ENCODE results near the gene GARIN3.

GARIN3 gene

DNA sequence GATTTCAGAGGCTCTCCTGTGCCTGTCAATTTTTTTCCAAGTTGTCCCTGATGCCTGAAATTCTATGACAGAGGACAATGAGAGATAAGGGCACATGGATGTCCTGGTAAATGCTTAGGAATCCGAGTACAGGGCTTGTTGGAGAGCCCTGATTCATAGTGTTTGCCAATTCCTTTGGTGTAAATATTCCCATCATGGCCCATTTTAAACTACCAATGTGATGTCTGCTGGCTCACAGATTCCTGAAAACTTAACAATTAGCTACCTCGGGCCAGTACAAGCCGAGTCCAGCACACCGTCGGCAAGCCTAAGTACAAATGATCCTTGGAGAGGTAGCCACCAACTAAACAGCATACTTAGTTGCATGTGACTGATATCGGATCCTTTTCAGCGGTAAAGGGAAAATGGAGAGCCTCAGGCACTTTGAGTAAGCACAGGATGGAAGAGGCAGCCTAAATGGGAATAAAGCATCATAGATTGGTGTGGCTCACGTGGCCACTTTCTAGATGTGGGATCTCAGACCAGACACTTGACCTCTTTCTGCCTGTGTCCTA is 18.1 kb upstream of the GARIN3 start:
- no peak for DNase-seq

DNA sequence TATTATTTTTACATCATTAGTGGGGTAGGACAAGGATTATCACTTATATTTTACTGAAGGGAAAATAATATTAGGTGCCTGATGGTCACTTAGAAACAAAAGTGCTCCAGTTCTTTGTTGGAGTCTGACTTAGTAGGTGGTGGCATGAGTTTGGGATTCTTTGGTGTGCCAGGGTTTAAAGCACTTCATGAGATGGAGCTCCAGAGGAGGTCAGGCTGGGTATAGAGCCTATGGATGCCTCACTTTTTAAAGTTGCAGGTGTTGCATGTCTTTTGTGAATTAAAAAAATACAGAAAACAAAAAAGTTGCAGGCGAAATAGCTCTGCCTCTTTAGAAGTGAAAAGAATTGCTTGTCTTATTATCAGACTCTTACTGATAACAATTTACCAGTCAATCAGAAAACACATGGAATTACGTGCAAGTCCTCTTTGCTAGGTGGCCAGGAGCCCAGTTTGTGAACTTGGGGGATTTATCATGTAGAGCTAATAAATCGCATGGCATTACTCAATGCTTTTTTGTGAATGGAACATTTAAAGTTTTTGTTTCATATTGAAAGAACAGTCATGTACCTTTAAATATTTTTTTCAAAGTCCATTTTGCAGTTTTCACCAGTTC is 16.2 kb upstream of the GARIN3 start:
- no peak for DNase-seq

DNA sequence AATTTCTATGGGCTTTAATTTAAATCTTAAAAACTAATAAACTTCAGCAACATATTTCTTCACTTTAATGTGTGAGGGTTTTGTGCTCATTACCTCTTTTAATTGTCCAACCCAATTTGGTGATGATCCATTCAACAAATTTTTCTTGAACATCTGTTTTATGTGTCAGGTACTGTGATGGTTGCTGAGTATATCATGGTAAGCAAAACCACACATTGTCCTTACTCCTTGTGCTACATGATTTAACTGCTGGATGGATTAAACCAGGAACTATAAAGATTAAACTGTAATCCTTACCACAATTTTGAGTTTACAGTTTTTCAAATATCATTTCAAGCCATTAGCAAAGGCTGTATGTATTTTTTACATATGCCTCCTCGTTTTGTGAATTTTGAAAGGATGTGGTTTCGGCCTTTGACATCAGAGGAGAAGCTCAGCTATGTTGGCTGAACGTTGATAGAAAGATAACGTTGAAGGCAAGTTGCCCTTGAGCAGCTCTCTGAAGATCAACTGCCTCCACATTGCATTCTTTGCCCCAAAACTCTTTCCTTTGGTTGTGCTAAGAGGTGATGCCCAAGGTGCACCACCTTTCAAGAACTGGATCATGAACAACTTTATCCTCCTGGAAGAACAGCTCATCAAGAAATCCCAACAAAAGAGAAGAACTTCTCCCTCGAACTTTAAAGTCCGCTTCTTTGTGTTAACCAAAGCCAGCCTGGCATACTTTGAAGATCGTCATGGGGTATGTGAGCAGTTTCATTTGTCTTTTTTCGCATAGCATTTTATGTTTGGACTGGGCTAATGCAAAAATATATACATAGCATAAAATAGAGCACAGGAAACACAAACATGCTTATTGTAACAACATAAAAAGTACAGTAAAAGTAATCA is 14.6 kb upstream of the GARIN3 start, which contains the start of gene ITK:
Gene ITK, plus strand, starts transcription at position 467 of the 891 bp plus-strand sequence. Its CDS starts 138 bp downstream, at position 605.
- DNase-seq, result no peak

DNA sequence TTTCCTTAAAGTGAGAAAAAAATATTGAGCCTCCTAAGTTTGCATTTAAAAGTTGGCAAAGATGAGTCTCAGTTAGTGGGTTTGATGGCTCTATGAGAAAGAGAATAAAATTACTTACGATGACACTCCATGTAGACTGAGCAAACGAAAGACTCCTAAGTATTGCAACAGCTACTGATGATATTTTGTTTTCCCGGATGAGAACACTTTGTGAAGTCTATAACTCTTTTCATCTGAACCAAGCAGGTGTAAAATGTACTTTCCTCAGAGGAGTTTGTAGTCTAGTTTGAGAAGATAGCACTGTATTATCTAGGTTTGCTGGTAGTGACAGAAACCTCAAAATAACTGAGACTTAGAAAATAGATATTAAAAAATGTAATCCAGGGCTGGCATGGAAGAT is 12.9 kb upstream of the GARIN3 start:
- no peak for DNase-seq

DNA sequence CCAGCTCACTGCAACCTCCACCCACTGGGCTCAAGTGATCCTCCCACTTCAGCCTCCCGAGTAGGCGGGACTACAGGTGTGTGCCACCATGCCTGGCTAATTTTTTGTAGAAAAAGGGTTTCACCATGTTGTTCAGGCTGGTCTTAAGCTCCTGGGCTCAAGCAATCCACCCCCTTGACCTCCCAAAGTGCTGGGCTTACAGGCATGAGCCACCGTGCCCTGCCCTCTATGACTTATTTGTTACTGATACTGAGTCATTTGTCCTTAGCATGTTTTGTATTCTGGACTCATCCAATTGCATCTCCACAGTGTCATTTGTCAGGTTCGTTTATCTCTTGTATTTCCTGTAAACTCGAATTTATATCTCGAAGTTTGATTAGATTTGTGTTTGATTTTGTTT is 11.9 kb upstream of the GARIN3 start:
- no peak for DNase-seq

DNA sequence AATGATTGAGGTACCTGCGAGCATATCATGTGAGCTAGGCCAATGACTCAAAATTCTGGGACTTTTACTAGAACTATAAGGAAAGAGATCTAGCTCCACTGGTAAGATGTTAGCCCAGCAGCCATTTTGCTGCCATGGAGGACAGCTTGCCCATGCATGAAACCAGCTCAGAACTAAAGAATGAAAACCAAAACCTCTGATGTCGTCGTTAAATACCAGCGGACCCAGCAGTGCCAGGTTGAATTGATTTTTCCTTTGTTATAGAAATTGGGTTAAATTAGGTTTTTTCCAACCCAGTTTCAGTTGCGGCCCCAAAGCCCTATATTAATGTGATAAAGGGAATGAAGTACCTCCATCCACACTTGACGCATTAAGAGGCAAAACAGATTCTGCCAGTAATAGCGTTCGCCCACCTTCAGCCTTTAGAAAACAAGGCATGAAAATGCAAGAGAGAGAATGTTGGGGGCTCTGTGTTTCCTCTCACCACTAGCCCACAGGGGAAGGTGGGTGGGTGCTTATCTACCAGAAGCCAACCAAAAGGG is 9.1 kb upstream of the GARIN3 start:
- DNase-seq, result no peak

DNA sequence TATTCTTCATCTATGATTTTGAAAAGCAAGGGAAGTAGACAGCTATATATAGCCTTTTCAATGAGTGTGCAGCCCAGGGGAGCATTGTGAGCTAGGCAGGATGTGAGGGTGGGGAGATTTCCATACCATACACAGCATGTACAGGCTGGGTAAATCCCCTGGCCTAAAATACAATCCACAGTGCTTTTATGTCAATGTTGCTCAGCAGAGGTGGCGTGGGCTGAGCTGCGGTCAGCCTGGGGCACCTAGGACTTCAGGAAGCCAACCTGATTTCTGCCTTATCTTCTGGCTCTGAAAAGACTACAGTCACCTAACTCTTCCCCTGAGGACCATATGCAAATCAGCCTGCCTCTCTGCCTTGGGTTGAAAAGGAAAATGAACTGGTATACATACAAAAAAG is 6.3 kb upstream of the GARIN3 start:
- no peak for DNase-seq

DNA sequence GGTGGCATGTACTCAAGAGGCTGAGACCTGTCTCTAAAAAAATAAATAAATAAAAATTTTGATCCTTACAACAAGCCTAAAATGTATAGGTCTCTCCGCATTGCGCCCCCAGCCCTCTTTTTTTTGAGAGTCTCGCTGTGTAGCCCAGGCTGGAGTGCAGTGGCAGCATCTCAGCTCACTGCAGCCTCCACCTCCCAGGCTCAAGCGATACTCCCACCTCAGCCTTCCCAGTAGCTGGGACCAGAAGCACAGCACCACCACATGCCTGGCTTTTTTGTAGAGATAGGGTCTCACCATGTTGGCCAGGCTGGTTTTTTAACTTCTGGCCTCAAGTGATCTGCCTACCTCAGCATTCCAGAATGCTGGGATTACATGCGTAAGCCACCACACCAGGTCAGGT is 2.2 kb upstream of the GARIN3 start:
- no peak for DNase-seq

DNA sequence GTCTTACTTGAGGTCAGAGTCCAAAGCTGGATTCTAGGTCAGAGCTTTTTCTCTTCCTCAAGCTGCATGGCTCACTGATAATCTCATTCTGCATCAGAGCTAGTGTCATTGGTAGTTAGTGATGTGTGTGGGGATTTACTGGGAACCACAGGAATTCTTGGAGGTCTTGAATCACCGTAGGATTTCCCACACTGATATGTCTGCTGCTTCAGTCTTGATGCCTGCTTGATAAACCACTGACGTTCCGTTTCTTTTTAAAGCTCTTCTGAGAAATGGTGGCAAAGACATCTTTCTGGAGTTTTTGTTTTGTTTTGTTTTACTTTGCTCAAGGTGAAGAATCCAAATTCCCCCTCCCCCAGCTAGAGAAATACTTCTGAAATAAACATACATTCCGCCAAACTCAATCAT is 1.2 kb upstream of the GARIN3 start:
- peak; percentile 16 for DNase-seq

DNA sequence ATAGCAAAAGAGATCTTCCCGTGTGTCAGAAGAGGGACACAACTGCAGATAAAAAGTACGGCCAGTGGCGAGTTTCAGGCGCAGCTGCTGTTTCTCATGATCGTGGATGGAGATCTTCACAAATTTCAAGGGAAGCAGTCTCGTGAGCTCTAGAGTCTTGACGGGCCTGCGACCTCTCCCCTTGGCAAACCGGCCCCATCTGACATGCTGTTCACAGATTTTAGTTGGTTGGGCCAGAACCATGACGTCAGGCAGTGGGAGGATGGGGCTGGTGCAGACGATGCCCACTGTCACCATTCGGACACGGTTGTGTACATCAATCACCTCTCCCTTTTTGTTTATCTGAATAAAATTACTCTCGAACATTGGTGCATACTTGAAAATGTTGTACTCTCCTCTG is 396 bp downstream of the GARIN3 start:
- DNase-seq, result no peak

DNA sequence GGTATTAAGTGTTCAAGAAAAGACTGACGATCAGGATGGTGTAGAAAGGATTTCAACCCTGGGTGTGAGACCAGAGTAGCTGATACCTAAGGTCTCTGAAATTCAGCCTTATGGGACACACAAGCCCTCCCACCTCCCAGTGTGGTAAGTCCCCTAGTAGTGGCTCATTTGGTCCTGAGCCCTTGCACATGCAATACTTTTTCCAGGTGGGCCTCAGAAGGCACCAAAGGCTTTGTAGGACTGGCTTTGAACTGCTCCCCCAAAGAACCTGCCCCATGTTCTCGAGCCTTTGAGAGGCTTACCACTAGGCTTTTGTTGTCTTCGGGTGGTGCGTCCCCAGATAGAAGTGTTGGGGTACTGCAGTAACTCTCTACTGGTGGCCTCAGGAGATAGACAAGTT is 803 bp downstream of the GARIN3 start:
- DNase-seq, result no peak

DNA sequence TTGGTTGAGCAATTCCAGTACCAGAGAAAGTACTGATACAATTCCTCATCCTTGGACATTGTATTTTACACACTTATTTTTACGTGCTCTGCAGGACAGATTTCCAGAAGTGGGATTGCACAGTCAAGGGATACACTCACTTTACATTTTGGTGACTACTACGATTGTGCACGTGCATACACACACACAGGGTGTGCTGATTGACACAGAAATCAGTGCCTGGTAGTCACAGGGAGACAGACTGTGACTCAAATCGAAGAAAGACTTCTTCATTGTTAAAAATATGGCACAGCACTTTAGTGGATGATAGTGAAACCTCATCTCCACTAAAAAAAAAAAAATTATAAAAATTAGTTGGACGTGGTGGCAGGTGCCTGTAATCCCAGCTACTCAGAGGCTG is 1.5 kb downstream of the GARIN3 start:
- DNase-seq, result no peak

DNA sequence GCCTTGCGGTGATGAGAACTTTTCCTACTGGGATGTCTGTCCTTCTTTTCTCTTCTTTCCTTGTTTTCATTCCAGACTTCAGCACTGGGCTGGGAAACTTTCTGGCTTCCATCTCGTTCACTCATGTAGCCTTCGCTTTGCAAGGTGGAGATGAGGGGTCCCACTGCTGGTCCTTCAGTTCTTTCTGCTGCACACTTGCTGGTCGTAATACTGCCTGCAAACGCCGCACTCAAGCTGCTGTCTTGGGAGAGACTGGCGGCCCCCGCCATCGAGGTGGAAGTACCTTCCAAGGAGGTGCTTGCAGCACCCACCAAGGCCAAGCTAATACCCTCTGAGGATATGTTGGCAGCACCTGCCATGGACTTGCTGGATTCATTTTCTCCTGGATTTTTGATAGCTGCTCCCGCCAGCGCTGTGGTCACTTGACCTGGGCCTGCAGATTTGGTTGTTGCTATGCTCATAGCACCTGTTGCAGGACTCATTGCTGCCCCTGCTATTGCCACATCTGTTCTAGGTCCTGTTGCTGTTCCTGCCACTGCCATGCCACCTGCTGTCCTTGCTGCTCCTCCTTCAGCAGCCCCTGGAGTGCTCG is 3.0 kb downstream of the GARIN3 start:
- no peak for DNase-seq

DNA sequence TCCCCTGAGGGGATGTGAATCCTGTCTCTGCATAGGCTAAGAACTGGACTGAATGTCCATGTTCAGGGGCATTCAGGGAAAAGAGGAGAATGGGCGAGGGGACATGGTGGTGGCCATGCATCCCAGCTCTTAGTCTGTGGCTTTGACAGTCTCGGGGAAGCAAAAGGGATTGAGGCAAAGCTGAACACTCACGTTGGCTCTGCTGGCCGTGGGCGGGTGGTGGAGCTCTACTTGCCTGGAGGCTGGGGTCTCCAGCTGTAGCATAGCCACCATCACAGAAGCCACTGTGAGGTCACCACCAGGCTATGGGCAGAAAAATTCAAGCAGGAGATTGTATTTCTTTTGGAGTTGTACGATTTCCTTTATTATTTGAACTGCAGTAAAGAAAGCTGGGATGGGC is 4.1 kb downstream of the GARIN3 start:
- no peak for DNase-seq

DNA sequence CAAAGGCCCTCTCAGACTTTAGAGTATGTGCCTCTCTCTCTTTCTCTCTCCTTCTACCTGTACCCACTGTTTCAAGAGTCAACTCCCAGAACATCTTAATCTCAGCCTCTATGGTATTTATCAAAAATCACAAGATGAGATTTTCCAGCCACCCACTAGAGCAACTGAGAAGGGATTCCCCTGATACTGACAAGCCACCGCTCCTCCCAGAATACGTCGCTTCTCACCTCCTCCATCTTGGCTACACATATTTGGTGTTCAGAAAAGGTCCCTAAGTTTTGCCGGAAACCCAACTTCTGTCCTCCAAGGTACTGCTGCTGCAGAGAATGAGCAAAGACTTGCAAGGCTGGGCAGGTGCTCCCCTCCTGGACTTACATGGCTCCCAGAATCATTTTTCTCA is 6.1 kb downstream of the GARIN3 start:
- no peak for DNase-seq

DNA sequence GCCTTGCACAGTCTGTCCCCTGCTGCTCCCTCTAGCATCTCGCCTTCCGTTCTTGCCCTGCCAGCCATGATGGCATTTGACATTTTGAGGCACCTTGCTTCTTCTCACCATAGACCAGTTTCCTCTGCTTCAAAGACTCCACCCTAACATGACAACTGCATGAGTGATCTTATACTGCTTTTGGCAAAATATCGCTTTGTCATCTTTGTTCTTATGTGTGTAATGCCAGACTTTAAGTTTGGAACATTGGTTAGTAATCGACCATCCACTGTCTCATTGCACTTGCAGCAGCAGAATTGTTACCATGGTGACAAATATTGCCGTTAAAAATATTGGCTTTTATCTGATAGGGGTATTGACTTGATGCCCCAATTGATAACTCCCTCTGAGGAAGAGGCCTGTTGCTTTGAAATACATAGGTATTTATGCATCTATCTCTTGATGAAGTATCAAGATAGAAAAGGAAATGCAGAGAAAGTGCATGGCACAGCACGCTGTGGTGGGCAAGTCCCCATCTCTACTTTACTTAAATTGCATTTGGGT is 6.8 kb downstream of the GARIN3 start:
- no peak for DNase-seq

DNA sequence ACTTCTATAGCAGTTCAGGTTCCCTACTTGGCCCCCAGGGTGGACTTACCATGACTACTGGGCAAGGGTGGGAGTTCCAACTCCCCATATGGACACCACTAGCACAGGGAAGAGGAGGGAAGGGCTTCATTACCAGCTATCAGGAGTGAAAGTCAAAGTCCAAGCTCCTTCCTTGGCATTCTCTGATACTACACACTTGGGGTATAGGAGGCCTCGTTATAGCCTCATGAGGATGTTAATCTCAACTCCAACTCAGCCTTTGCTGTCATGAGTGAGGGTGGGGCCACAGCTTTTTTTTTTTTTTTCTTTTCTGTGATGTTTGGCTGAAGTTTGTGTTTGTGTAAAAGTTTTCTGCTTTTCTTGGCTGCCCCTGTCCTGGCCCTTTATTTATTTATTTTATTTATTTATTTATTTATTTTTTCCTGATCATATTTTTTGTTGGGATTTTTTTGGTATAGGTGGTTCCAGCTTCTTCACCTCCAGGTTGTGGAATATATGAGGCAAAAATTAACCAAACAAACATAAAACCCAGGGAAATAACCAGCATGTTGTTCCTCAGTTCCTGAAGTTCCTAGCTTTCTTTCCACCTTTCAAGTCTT is 8.7 kb downstream of the GARIN3 start:
- DNase-seq, result no peak

DNA sequence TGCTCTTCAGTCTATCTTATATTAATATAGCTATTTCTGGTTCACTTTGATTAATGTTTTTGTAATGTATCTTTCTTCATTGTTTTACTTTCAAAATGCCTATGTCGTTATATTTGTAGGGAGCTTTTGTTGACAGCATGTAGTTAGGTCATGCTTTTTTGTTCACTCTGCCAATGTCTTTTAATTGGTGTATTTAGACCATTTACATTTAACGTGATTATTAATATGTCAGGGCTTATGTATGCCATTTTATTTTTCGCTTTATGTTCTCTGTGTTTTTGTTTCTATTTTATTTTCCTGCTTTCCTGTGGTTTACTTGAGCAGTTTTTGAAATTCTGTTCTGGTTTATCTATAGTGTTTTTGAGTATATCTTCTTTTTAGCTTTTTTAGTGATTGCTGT is 10.8 kb downstream of the GARIN3 start:
- DNase-seq, result no peak

DNA sequence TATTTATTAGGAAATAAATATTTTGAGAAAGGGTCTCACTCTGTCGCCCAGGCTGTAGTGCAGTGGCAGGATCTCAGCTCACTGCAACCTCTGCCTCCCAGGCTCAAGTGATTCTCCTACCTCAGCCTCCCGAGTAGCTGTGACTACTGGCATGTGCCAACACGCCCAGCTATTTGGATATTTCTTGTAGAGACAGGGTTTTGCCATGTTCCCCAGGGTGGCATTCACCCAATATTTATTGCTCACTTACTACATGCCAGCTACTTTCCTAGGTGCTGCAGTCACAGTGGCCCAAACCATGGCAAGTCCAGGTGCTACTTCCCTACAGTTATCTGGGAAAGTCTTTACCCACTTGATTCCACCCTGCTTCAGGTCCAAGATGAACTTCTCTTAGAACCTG is 15.1 kb downstream of the GARIN3 start:
- DNase-seq, result no peak

DNA sequence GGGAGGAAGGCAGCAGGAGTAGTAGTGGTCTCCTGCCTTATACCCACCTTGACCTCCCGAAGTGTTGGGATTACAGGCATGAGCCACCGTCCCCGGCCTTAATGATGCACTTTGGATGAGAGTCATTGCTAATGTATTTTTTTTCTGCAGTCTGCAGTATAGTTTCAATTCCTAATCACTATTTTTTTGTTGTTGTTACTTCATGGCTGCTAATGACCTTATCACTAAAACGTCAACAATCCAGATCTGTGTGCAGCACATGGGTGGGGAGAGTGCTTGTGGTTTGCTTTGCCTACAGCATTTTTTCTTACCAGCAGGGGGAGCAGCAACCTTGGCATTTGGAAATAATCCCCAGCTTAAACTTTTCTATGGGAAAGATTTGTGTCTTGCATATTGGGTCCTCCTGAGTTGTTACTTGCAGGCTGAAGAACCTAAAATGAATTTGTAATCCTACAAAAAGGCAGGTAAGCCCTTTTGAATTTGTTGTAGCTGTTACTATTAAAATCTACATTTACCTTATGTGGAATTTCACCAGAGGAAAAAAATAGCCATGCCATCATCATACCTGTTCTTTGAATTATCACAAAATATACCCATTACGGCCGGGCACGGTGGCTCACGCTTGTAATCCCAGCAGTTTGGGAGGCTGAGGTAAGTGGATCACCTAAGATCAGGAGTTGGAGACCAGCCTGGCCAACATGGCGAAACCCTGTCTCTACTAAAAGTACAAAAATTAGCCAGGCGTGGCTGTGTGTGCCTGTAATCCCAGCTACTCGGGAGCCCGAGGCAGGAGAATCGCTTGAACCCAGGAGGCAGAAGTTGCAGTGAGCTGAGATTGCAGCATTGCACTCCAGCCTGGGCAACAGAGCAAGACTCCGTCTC is 17.1 kb downstream of the GARIN3 start:
- DNase-seq, result peak; percentile 46

DNA sequence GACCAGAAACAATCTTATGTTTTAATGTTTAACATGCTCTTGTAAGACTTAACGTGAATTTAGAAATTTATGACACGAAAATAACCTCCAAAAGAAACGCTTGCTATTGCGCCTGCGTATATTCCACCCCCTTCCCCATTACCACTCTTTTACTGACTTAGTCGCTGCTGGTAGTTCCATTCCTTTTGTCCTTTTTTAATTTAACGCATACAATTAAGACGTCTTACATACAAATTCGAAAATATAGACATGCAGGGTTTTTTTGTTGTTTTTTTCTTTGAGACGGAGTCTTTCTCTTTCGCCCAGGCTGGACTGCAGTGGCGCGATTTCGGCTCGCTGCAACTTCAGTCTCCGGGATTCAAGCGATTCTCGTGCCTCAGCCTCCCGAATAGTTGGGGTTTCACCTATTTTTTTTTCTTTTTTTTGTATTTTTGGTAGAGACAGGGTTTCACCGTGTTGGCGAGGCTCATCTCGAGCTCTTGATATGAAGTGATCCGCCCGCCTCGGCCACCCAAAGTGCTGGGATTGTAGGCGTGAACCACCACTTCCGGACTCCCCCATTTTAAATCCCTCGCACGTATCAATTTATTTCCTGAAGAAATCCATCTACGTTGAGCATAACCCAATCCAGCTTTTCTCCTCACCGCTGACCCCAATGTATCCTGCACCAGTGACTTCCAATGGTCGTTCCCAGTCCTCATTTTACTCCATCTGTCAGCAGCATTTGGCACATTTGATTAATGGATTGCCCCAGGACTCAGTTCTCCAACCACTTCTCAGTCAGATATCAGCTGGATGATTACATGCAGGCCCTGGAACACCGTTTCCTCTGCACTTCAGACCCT is 22.7 kb downstream of the GARIN3 start:
- peak; percentile 32 for DNase-seq

Measured in amniotic stem cell (primary cell).